Stimulated activated CD8-positive, alpha-beta memory T cell treated with anti-CD3 and anti-CD28 coated beads, Interleukin-4, amount 100 ng/mL, for 4 hours (primary cell): Measurements from ENCODE around the gene RGS3.
"Not testable (repeated sequence)": the region's sequence is repeated elsewhere in the genome, so short reads cannot be mapped to it uniquely, and the experiment has no call there.

Experiments
- DNase-seq, 2 donors: peaks; one replicate each; pipeline ENCODE4 v3.0.0-alpha.2; 2020; ENCODE audit warnings: low read depth in 2 of 2, low spot score in 1 of 2

Gene RGS3

GRCh38 chr9:113463418-113464285 is at the start of gene RGS3:
TSS of gene RGS3 (plus strand) at chr9:113463727. CDS start at chr9:113463803, 76 bp downstream.
- DNase-seq = no peak

- no peak for DNase-seq
Measured at GRCh38 chr9:113416149-113416721, 47.3 kb upstream of the RGS3 start.

- no peak for DNase-seq
Measured at GRCh38 chr9:113417370-113417769, 46.2 kb upstream of the RGS3 start.

- no peak for DNase-seq
Measured at GRCh38 chr9:113421726-113422125, 41.8 kb upstream of the RGS3 start.

- DNase-seq = no peak
Measured at GRCh38 chr9:113425072-113425471, 38.5 kb upstream of the RGS3 start.

- no peak for DNase-seq
Measured at GRCh38 chr9:113426701-113427100, 36.8 kb upstream of the RGS3 start.

GRCh38 chr9:113427629-113428028 is 35.9 kb upstream of the RGS3 start:
- DNase-seq = no peak

- no peak for DNase-seq
Measured at GRCh38 chr9:113428062-113428615, 35.4 kb upstream of the RGS3 start.

GRCh38 chr9:113431191-113431590 is 32.3 kb upstream of the RGS3 start:
- no peak for DNase-seq

GRCh38 chr9:113436728-113437515 is 26.6 kb upstream of the RGS3 start:
- DNase-seq = no peak

GRCh38 chr9:113437716-113438115 is 25.8 kb upstream of the RGS3 start:
- DNase-seq = not testable (repeated sequence)

GRCh38 chr9:113444736-113445135 is 18.8 kb upstream of the RGS3 start:
- DNase-seq = no peak

GRCh38 chr9:113446323-113446740 is 17.2 kb upstream of the RGS3 start:
- no peak for DNase-seq

GRCh38 chr9:113449376-113449775 is 14.2 kb upstream of the RGS3 start:
- no peak for DNase-seq

GRCh38 chr9:113452113-113452605 is 11.4 kb upstream of the RGS3 start:
- no peak for DNase-seq

GRCh38 chr9:113454914-113455761 is 8.4 kb upstream of the RGS3 start:
- DNase-seq = no peak

GRCh38 chr9:113456235-113456634 is 7.3 kb upstream of the RGS3 start:
- DNase-seq = no peak

GRCh38 chr9:113461285-113461684 is 2.2 kb upstream of the RGS3 start:
- no peak for DNase-seq

GRCh38 chr9:113461943-113462342 is 1.6 kb upstream of the RGS3 start:
- no peak for DNase-seq

GRCh38 chr9:113462781-113463286 is 693 bp upstream of the RGS3 start:
- no peak for DNase-seq
